ENCODE measurements around the gene MYNN.

MYNN gene

GRCh38 chr3:169822983-169823382 lies 49.8 kb downstream of the MYNN start:
- in situ Hi-C loops (cut with MboI; ENCODE audit: low sequenced_read_pairs): no loop called here

GRCh38 chr3:169825316-169825715 lies 52.1 kb downstream of the MYNN start:
- in situ Hi-C loops (cut with MboI; ENCODE audit: low sequenced_read_pairs): no loop called here

GRCh38 chr3:169827712-169828111 lies 54.5 kb downstream of the MYNN start:
- in situ Hi-C loops (cut with MboI; ENCODE audit: low sequenced_read_pairs): no loop called here

GRCh38 chr3:169835533-169835932 lies 62.3 kb downstream of the MYNN start:
- in situ Hi-C loops (cut with MboI; ENCODE audit: low sequenced_read_pairs): no loop called here

GRCh38 chr3:169836078-169836941 lies 63.1 kb downstream of the MYNN start:
- in situ Hi-C loops (cut with MboI; ENCODE audit: low sequenced_read_pairs): no loop called here

- in situ Hi-C loops (cut with MboI; ENCODE audit: low sequenced_read_pairs): no loop called here
These were observed 63.7 kb downstream of the MYNN start for GRCh38 chr3:169836942-169837275.

GRCh38 chr3:169838511-169839030 lies 65.4 kb downstream of the MYNN start:
- in situ Hi-C loops (cut with MboI; ENCODE audit: low sequenced_read_pairs): no loop called here
